Thoracic aorta (tissue), 2 donors: ENCODE results near the gene HCN2. TPM values are rescaled to one million over a fixed set of nuclear protein-coding genes. Genes with fewer than 3 reads are reported as not detected.
"Not testable (repeated sequence)": the region's sequence is repeated elsewhere in the genome, so short reads cannot be mapped to it uniquely, and the experiment has no call there.

Source experiments
- ATAC-seq: fragments of 150-250 bp; one replicate; pipeline ENCODE4 v1.8.0; 2017; ENCODE audit warnings: low read depth; ENCODE audit not compliant: insufficient number of reproducible peaks, low FRiP score
- DNase-seq: peaks from one replicate; pipeline ENCODE4 v3.0.0-alpha.2; 2020; ENCODE audit warnings: low spot score
- H3K27ac ChIP-seq, 2 donors: fragments of 200-600 bp; sonication (generic); 1 replicate in 1 of 2; 2 replicates in 1 of 2; pipeline ENCODE4 v1.5.1; 2016; ENCODE audit warnings: mild to moderate bottlenecking in 2 of 2, moderate library complexity in 2 of 2
- H3K27me3 ChIP-seq: fragments of 200-600 bp; sonication (generic); replicated peaks from 2 replicates; pipeline ENCODE4 v1.6.0; 2016; ENCODE audit warnings: mild to moderate bottlenecking; ENCODE audit not compliant: insufficient read depth
- H3K36me3 ChIP-seq: fragments of 200-600 bp; sonication (generic); one replicate; pipeline ENCODE4 v1.5.1; 2016
- H3K4me1 ChIP-seq, 2 donors: fragments of 200-600 bp; sonication (generic); 1 replicate in 1 of 2; 2 replicates in 1 of 2; pipeline versions ENCODE4 v1.5.1 to v1.6.0; 2016; ENCODE audit warnings: low read depth in 2 of 2, mild to moderate bottlenecking in 1 of 2; ENCODE audit not compliant: control insufficient read depth in 1 of 2
- H3K4me3 ChIP-seq: fragments of 200-600 bp; sonication (generic); 2 replicates; pipeline ENCODE4 v1.5.1; 2016; ENCODE audit warnings: mild to moderate bottlenecking
- H3K9me3 ChIP-seq: fragments of 200-600 bp; sonication (generic); 2 replicates; pipeline ENCODE4 v1.5.1; 2016
- total RNA-seq, 2 donors: library from RNA; depleted of rRNA; stranded (reverse); fragments of >200 nt; gene quantifications; one replicate each; pipeline versions ENCODE4 v1.1.0 to v1.2.3, GENCODE V29; 2016
- TF ChIP-seq, protein P1 (sequence below): fragments of 200-600 bp; sonication (generic); IDR thresholded peaks from one replicate; pipeline ENCODE4 v1.5.1; 2019; ENCODE audit warnings: antibody characterized with exemption

Gene HCN2
- total RNA-seq, 2 donors from 2014 or later, result not detected

DNA sequence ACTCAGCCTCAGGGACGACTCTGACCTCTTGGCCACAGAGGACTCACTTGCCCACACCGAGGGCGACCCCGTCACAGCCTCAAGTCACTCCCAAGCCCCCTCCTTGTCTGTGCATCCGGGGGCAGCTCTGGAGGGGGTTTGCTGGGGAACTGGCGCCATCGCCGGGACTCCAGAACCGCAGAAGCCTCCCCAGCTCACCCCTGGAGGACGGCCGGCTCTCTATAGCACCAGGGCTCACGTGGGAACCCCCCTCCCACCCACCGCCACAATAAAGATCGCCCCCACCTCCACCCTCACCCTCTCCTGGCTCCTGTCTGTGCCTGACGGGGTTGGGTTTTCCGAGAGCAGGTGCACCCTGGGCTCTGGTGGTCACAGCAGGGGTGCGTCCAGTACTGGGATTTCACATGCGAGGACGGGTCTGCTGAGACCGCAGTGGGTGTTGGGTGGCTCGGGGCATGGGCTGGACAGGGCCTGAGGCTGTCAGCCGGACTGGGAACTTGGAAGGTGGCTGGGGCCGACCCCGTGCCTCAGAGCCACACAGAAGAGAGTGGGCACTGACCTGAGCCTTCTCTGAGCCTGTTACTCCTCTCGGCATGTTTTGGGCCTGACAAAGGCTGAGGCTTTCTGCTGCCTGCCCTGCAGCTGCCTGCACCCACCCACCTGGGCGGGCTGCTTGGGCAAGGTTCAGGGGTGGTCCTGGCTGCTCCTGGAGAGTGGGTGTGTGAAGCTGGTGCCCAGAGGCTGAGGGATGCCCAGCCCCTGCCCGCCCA is 6.3 kb upstream of the HCN2 start:
- TF ChIP-seq, protein P1, sequence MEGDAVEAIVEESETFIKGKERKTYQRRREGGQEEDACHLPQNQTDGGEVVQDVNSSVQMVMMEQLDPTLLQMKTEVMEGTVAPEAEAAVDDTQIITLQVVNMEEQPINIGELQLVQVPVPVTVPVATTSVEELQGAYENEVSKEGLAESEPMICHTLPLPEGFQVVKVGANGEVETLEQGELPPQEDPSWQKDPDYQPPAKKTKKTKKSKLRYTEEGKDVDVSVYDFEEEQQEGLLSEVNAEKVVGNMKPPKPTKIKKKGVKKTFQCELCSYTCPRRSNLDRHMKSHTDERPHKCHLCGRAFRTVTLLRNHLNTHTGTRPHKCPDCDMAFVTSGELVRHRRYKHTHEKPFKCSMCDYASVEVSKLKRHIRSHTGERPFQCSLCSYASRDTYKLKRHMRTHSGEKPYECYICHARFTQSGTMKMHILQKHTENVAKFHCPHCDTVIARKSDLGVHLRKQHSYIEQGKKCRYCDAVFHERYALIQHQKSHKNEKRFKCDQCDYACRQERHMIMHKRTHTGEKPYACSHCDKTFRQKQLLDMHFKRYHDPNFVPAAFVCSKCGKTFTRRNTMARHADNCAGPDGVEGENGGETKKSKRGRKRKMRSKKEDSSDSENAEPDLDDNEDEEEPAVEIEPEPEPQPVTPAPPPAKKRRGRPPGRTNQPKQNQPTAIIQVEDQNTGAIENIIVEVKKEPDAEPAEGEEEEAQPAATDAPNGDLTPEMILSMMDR, result no peak
- Histone ChIP-seq H3K36me3 (peaks cover 36% of the 10 kb centered on the region), H3K4me1 (no peaks in the 10 kb centered on the region), H3K27ac (no peak overlapping the region), H3K27me3 (no peaks in the 10 kb centered on the region), H3K9me3 (no peaks in the 10 kb centered on the region), H3K4me3 (no peak overlapping the region)
- no peak for ATAC-seq
- no peak for DNase-seq

DNA sequence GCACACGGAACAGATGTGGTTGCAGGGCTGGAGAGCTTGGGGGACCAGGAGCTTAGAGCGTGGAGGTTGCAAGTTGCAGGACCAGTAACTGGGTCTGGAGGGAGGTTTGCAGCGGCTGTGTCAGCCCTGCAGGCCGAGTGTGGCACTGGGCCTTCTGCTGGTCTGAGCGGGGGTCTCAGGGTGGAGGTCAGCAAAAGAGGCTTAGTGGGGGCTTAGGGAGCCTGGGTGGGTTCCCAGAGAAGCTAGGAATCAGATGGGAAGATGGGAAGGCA is 5.8 kb upstream of the HCN2 start:
- Histone ChIP-seq H3K4me3 (no peak overlapping the region), H3K27me3 (peaks cover under 1% of the 10 kb centered on the region), H3K9me3 (no peaks in the 10 kb centered on the region), H3K27ac (no peak overlapping the region), H3K4me1 (no peaks in the 10 kb centered on the region), H3K36me3 (peaks cover 34% of the 10 kb centered on the region)
- DNase-seq (no peak), ATAC-seq (no peak)
- TF ChIP-seq, protein P1, result no peak

DNA sequence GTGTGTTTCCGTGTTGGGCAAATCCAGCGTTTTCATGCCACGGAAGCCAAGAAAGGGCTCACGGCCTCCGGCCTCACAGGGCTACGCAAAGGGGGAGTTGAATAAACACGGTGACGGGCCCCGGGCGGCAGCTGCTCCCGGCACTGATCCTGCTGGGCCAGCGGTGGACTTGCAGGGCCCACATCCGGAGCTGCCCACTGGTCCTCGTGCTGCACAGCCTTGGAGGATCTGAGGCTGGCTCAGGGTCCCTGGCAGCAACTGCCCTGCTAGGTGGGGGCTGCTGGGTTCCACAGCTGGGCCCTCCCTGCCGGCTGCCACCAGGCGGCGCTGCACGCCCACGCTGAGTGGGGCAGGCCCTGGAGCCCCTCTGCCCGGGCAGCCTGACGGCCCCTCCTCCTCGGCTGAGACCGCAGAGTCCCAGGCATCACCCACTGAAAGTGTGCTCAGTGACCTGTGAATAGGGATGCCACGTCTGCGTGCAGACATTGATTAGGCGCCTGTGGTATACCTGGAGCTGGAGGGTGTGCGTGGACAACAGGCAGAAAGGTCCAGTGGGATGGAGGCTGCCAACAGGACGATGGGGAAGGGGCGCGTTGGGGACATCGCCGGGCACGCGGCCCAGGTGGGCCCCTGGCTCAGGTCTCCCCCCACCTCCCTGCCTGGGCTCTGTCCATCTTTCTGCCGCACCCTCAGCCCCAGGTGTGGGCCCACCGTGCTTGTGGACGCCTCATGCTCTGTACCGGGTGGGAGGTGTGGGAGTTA is 5.3 kb upstream of the HCN2 start:
- Histone ChIP-seq H3K9me3 (no peaks in the 10 kb centered on the region), H3K36me3 (peaks cover 34% of the 10 kb centered on the region), H3K4me1 (peaks cover 0 to 3% of the 10 kb centered on the region in 2 donors), H3K27me3 (peaks cover 5% of the 10 kb centered on the region), H3K27ac (no peak overlapping the region), H3K4me3 (no peak overlapping the region)
- DNase-seq (no peak), ATAC-seq (no peak)
- TF ChIP-seq, protein P1, result peak; percentile 54

DNA sequence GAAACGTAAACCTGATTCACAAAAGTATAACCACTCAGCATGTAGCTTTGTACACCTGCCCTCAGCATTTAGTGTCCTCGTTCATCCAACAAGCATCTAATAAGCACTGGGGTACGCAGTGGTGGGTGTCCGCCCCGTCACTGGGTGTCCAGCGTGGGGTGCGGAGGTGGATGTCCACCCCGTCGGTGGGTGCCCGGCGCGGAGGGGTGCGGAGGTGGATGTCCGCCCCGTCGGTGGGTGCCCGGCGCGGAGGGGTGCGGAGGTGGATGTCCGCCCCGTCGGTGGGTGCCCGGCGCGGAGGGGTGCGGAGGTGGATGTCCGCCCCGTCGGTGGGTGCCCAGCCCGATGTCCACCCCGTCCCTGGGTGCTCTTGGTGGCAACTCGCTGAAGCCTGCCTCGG is 4.5 kb upstream of the HCN2 start:
- not testable (repeated sequence) for H3K9me3 ChIP-seq, H3K27ac ChIP-seq, H3K4me3 ChIP-seq, H3K27me3 ChIP-seq, H3K4me1 ChIP-seq, ATAC-seq, DNase-seq
- peaks cover 28% of the 10 kb centered on the region for H3K36me3 ChIP-seq

DNA sequence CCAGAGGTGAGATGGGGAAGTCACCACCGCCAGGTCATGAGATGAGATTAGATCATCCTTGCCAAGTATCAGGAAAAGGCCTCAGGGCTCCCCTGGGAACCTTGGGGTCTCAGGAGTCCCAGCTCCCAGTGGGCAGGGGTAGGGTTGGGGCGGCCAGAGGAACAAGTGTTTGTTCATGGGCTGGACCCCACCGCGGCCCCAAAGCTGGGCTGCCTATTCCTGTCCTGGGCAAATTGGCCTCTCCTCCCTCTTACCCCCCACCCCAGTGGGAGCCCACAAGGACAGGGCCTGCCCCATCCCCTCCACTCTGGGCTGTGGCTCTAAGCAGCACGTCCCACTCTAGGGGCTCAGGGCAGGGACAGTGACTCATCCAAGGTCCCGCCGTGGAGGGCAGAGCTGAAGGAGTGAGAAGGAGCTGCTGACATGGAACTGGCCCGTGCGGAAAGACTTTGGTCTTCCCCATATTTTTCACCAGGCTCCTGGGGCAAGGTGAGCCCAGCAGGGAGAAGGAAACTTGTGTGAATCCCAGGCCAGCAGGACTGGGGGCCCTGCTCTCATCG is 4.0 kb upstream of the HCN2 start:
- H3K27me3 ChIP-seq, result peaks cover 7% of the 10 kb centered on the region
- H3K4me3 ChIP-seq, result no peak overlapping the region
- peaks cover 2 to 4% of the 10 kb centered on the region in 2 donors for H3K4me1 ChIP-seq
- no peak overlapping the region for H3K27ac ChIP-seq
- ATAC-seq (no peak), DNase-seq (no peak)
- peaks cover 24% of the 10 kb centered on the region for H3K36me3 ChIP-seq
- TF ChIP-seq, protein P1, result no peak
- H3K9me3 ChIP-seq, result no peaks in the 10 kb centered on the region
